ENCODE results near the gene DNM3.

GRCh38 chr1:172380441-172381244 is 539.3 kb downstream of the DNM3 start:
- TF ChIP-seq POLR2A (IDR thresholded peaks at IDR 0.05; ENCODE audit: low read length) (no peak), GATA1 (IDR thresholded peaks at IDR 0.05; ENCODE audit: low read depth, low read length) (no peak)
